Muscle layer of colon (tissue), 2 donors: Measurements from ENCODE around the gene RAC3.
A peak's percentile ranks its signal among the peaks of the same experiment; 100 is the strongest.

ENCODE experiments used
- H3K27ac ChIP-seq: one replicate; pipeline ENCODE4 v1.7.0; 2013; ENCODE audit warnings: low read depth, mild to moderate bottlenecking, low read length, moderate library complexity
- H3K27me3 ChIP-seq, 2 donors: one replicate each; pipeline ENCODE4 v1.7.0; 2013; ENCODE audit warnings: low read length in 2 of 2, mild to moderate bottlenecking in 2 of 2; ENCODE audit not compliant: insufficient read depth in 2 of 2, control insufficient read depth in 1 of 2
- H3K36me3 ChIP-seq: one replicate; pipeline ENCODE4 v1.7.0; 2013; ENCODE audit warnings: mild to moderate bottlenecking, low read length; ENCODE audit not compliant: insufficient read depth
- H3K4me1 ChIP-seq: one replicate; pipeline ENCODE4 v1.7.0; 2013; ENCODE audit warnings: mild to moderate bottlenecking, low read length; ENCODE audit not compliant: insufficient read depth
- H3K4me3 ChIP-seq, 2 donors: one replicate each; pipeline ENCODE4 v1.7.0; 2013; ENCODE audit warnings: low read length in 2 of 2, low read depth in 1 of 2, mild to moderate bottlenecking in 1 of 2, moderate library complexity in 1 of 2
- H3K9ac ChIP-seq: one replicate; pipeline ENCODE4 v1.7.0; 2013; ENCODE audit warnings: low read length
- H3K9me3 ChIP-seq: one replicate; pipeline ENCODE4 v1.7.0; 2013; ENCODE audit warnings: mild to moderate bottlenecking, low read length
- donor health status: abdominal sarcoma.
- donor health status: Adenocarcinoma of cecum.

The RAC3 gene

GRCh38 chr17:82008941-82009405, 22.5 kb upstream of the RAC3 start:
- Histone ChIP-seq H3K9me3 (no peaks in the 10 kb centered on the region), H3K9ac (no peak overlapping the region), H3K4me3 (no peak overlapping the region), H3K4me1 (peaks cover 35% of the 10 kb centered on the region), H3K27me3 (no peaks in the 10 kb centered on the region), H3K27ac (no peak overlapping the region), H3K36me3 (no peaks in the 10 kb centered on the region)

DNA sequence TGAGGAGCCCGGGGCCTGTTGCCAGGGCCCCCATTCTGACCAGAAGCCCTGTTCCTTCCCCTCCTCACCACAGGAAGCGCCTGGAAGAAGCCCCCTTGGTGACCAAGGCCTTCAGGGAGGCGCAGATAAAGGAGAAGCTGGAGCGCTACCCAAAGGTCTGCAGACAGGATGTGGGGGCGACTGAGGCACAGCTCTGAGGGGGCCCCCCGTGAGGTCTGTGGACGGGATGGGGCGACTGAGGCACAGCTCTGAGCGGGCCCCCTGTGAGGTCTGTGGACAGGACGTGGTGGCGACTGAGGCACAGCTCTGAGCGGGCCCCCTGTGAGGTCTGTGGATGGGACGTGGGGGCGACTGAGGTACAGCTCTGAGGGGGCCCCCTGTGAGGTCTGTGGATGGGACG, 22.1 kb upstream of the RAC3 start:
- Histone ChIP-seq H3K36me3 (no peaks in the 10 kb centered on the region), H3K27me3 (no peaks in the 10 kb centered on the region), H3K4me3 (no peak overlapping the region), H3K4me1 (peaks cover 30% of the 10 kb centered on the region), H3K9ac (no peak overlapping the region), H3K27ac (no peak overlapping the region), H3K9me3 (no peaks in the 10 kb centered on the region)

DNA sequence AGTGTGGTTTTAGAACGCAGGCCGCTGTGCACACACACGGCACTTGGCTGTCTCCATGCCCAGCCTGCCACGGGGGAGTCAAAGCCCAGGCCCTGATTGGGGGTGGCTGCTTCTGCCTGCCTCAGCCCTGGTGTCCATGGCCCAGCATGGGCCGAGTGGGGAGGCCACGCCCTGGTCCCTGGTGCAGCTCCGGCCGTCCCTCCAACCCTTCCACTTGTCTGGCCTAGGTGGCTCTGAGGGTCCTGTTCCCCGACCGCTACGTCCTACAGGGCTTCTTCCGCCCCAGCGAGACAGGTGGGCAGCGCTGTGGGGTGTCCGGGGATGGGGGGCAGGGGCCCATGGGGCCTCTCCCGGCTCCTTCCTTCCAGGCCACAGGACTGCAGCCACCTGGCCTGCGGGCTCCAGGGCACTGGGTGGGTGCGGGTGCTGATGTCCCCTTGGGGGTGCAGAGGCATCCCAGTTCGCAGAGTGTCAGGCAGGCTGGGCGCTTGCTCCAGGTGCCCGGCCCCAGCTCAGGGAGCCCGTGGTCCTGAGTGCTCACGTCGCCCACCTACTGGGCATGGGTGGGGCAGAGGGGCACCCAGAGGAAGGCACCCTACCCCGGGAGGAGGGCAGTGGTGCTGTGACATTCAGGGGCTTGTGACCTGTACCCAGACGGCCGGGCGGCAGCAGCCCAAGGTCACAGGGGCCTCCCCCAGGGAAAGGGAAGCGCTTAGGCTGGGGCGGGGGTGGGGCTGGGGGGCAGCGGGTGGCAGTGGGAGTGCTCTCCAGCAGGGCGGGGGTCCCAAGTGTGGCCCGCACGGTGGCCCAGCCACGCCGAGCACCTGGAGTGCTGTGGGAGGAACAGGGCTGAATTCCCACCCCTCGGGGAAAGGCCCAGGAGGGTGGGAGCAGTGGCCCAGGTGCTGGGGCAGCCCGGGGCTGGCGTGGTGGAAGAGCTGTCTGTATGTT, 20.6 kb upstream of the RAC3 start:
- Histone ChIP-seq H3K36me3 (no peaks in the 10 kb centered on the region), H3K9me3 (no peaks in the 10 kb centered on the region), H3K4me1 (peaks cover 21% of the 10 kb centered on the region), H3K4me3 (no peak overlapping the region), H3K27ac (no peak overlapping the region), H3K27me3 (no peaks in the 10 kb centered on the region), H3K9ac (no peak overlapping the region)

- H3K36me3 ChIP-seq: no peaks in the 10 kb centered on the region
- H3K27ac ChIP-seq: peak overlapping the region; percentile 16
- H3K27me3 ChIP-seq: no peaks in the 10 kb centered on the region
- no peak overlapping the region for H3K9ac ChIP-seq
- H3K9me3 ChIP-seq: no peaks in the 10 kb centered on the region
- H3K4me3 ChIP-seq: no peak overlapping the region
- H3K4me1 ChIP-seq: peaks cover 13% of the 10 kb centered on the region
Measured at GRCh38 chr17:82011617-82012187, 19.8 kb upstream of the RAC3 start.

DNA sequence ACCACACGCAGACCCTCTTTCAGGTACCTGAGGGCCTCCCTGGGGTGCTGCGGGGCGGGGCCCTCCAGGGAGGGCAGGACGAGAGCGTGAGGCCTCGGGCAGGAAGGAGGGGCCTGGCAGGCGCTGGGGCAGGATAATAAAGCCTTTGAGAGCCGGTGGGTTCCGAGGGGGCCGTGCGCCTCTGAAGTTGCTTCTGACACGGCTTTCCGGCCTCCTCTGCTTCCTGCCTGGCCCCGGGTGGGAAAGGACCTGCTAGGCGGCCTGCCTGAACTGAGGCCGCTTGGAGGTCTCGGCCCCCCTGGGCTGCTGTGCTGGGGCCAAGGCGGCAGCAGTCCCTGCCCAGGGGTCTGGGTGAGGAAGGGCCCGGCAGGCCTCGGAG, 19.2 kb upstream of the RAC3 start:
- peak overlapping the region; percentile 16 for H3K27ac ChIP-seq
- H3K4me1 ChIP-seq: peaks cover 8% of the 10 kb centered on the region
- no peak overlapping the region for H3K9ac ChIP-seq
- no peaks in the 10 kb centered on the region for H3K27me3 ChIP-seq
- no peaks in the 10 kb centered on the region for H3K36me3 ChIP-seq
- H3K9me3 ChIP-seq: no peaks in the 10 kb centered on the region
- no peak overlapping the region for H3K4me3 ChIP-seq

DNA sequence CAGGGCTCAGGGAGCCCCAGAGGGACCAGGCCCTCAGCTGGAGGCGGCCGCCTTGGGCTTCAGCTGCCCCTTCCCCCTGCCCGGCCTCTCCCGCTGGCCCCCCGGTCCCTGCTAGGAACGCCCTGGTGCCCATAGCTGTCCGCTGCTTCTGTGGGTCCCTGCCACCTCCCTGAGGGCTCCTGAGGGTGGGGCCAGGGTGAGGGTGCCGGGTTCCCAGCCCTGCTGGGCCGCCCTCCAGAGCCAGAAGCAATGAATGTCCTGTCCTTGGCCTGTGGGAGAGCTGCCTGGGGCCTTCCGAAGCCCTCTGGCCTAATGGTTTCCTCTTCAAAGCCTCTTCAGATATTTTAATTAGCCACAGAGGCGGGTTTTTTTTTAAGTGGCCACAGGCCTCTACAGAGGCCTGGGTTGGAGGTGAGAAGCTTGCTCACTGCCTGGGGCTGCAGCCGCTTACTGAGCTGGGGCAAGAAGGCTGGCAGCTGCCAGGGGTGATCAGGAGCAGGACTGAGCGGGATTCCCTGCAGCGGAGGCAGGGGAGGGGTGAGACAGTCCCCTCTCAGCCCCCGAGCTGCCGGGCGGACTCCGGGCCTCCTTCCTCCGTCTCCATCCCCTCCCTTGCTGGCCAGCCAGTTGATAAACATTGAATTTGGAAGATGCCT, 18.7 kb upstream of the RAC3 start:
- Histone ChIP-seq H3K27me3 (no peaks in the 10 kb centered on the region), H3K27ac (peak overlapping the region; percentile 16), H3K4me1 (peaks cover 6% of the 10 kb centered on the region), H3K9me3 (no peaks in the 10 kb centered on the region), H3K9ac (no peak overlapping the region), H3K36me3 (no peaks in the 10 kb centered on the region), H3K4me3 (no peak overlapping the region)

DNA sequence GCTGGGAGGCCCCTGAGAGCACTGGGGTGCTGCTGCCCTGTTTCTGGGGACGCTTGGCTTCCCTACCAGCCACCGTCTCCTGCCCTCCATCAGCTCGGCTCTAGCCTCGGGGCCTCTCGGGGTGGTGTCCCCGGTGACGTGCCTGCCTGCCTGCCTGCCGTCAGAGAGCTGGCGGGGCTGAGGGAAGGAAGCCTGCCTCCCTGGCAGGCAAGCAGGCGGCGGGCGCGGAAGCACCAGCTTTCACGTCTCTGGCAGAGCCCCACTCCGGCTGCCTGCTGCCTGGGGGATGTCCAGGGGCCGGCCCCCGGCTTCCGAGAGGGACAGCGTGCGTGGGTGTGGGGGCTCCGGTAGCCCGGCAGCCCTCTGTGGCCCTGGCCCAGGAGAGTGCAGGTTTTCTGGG, 18.1 kb upstream of the RAC3 start:
- H3K27ac ChIP-seq: peak overlapping the region; percentile 75

GRCh38 chr17:82013772-82014321, 17.6 kb upstream of the RAC3 start:
- Histone ChIP-seq H3K27ac (peak overlapping the region; percentile 75), H3K36me3 (no peaks in the 10 kb centered on the region), H3K27me3 (no peaks in the 10 kb centered on the region), H3K4me3 (no peak overlapping the region), H3K4me1 (peaks cover 6% of the 10 kb centered on the region), H3K9ac (no peak overlapping the region), H3K9me3 (no peaks in the 10 kb centered on the region)

More for the DNA sequence above, 18.1 kb upstream of the RAC3 start:
- Histone ChIP-seq H3K36me3 (no peaks in the 10 kb centered on the region), H3K9ac (no peak overlapping the region), H3K4me1 (peaks cover 6% of the 10 kb centered on the region), H3K4me3 (no peak overlapping the region), H3K9me3 (no peaks in the 10 kb centered on the region), H3K27me3 (no peaks in the 10 kb centered on the region)

GRCh38 chr17:82014432-82014831, 17.0 kb upstream of the RAC3 start:
- Histone ChIP-seq H3K4me1 (peaks cover 6% of the 10 kb centered on the region), H3K36me3 (no peaks in the 10 kb centered on the region), H3K4me3 (no peak overlapping the region)

GRCh38 chr17:82014971-82015310, 16.5 kb upstream of the RAC3 start:
- Histone ChIP-seq H3K36me3 (no peaks in the 10 kb centered on the region), H3K9ac (no peak overlapping the region)

More at GRCh38 chr17:82014432-82014831, 17.0 kb upstream of the RAC3 start:
- Histone ChIP-seq H3K27me3 (no peaks in the 10 kb centered on the region), H3K9me3 (no peaks in the 10 kb centered on the region), H3K9ac (no peak overlapping the region), H3K27ac (no peak overlapping the region)

GRCh38 chr17:82015311-82015971, 16.0 kb upstream of the RAC3 start:
- no peaks in the 10 kb centered on the region for H3K27me3 ChIP-seq
- H3K4me1 ChIP-seq: peaks cover 6% of the 10 kb centered on the region
- no peak overlapping the region for H3K4me3 ChIP-seq
- no peaks in the 10 kb centered on the region for H3K36me3 ChIP-seq
- no peak overlapping the region for H3K27ac ChIP-seq
- no peak overlapping the region for H3K9ac ChIP-seq
- H3K9me3 ChIP-seq: no peaks in the 10 kb centered on the region

More at GRCh38 chr17:82014971-82015310, 16.5 kb upstream of the RAC3 start:
- Histone ChIP-seq H3K27me3 (no peaks in the 10 kb centered on the region), H3K27ac (no peak overlapping the region), H3K4me3 (no peak overlapping the region), H3K9me3 (no peaks in the 10 kb centered on the region), H3K4me1 (peaks cover 6% of the 10 kb centered on the region)
